Pons (tissue), 1 donor: ENCODE results near the gene AADAC.
"Not testable (repeated sequence)": the region's sequence is repeated elsewhere in the genome, so short reads cannot be mapped to it uniquely, and the experiment has no call there.

Experiments used
- DNase-seq: peaks from one replicate; pipeline ENCODE4 v3.0.0-alpha.2; 2016; ENCODE audit warnings: low spot score

The AADAC gene

DNA sequence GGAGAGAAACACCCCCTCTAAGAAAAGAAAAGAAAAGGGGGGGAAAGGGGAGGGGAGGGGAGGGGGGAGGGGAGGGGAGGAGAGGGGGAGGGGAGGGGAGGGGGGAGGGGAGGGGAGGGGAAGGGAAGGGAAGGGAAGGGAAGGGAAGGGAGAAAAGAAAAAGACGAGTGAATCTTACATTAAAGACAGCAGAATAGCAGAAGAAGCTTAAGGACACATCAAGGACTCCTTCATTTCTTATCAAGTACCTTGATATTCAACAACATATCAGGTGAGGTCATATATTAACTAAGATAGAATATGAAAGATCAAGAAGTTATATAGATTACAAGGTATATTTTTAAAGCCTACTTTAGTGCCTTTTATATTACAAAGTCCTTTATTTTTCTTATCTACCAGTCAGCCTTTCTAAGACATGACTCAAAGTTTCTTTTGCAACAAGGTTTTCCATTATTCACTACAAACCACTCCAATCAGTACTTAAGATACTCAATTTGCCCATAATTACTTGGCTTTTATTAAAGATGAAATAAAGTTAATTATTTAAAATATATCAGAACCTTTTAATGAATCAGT is 17.7 kb upstream of the AADAC start:
- no peak for DNase-seq

DNA sequence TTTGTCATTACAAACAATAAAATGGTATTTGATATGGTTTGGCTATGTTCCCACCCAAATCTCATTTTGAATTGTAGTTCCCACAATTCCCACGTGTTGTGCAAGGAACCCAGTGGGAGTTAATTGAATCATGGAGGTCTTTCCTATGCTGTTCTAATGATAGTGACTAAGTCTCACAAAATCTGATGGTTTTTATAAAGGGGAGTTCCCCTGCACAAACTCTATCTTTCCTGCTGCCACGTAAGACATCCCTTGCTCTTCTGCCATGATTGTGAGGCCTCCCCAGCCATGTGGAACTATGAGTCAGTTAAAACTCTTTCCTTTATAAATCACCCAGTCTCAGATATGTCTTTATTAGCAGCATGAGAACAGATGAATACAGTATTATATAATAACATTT is 15.4 kb upstream of the AADAC start:
- no peak for DNase-seq

DNA sequence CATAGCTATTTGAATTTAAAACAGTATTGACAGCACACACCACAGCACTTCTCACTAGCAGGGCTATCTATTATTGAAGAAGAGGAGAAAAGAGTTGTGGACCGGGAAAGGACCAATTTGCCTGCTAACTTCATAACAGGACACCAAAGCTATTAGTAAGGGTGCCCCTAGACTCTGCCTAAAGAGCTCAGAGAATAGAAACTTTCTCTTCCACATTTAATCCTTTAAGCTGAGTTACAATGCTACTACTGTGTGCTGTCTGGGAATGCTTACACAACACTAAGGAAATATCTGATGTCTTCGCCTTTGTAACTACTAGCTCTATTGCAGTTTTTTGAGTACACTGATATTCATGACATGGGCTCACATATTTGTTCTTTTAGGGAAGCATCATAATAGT is 13.5 kb upstream of the AADAC start:
- DNase-seq, result no peak

DNA sequence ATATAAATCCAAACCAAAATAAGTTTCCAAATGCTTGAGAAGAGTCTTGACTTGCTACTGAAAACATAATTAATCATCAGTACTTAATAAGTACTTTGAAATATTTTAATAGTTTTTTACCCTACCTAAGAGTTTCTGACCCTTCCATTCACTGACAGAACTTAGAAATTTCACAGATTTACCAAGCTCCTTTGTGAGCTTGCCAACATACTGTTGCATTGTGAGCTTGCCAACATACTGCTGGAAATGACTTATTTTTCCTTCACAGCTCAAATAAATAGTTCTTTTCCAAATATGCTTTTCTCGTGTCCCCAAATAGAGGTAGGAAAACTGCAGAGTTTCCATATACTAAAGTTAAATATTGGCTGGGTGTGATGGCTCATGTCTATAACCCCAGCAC is 9.6 kb upstream of the AADAC start:
- no peak for DNase-seq

DNA sequence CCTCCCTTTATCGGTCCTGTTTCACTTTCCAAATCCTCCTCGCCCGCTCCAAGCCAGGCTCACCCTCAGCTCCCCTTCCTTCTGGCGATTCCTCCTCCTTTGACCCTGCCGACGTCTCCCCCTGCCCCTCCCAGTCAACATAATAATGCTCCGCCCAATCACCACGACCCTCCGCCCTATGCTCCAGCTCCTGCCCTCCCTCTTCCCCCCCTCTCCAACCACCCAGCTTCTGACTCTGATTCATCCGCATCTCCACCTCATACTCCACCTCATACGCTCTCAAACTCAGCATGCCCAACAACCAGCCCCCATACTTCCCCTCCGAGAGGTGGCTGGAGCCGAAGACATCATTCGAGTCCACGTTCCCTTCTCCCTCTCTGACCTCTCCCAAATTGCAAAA is 7.1 kb upstream of the AADAC start:
- DNase-seq, result no peak

DNA sequence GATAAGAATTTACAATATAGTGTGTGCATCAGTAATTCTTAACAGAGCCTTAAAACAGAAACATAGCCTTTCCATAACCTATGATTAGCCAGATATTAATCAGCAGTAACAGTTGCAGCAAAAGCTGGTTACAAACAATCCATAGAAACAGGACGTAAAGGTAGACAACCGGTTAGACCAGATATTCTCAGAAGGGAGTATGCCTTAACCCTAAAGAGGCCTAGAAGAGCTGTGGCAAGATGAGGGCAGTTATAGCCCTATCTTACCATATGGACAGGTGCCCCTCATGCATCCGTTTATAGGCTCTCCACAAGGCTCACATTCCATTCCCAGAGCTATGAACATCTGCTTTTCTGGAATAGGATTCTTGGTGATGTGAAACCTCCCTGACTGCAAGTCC is 5.0 kb upstream of the AADAC start:
- not testable (repeated sequence) for DNase-seq

DNA sequence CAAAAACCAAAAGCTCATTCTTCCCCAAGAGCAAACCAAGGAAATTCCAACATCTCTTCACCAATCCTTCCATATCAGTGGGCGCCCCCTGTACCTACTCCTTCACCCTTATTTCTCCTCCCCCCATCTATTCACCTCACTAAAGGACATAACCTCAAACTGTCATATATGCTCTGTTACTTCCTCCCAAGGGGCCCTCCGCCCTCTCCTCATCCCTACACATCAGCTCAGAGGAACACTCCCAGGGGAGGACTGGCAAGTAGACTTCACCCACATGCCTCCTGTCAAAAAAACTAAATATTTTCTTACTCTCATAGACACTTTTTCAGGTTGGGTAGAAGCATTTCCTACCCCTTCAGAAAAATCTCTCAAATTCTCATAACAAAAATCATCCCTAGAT is 2.4 kb upstream of the AADAC start:
- DNase-seq, result no peak

DNA sequence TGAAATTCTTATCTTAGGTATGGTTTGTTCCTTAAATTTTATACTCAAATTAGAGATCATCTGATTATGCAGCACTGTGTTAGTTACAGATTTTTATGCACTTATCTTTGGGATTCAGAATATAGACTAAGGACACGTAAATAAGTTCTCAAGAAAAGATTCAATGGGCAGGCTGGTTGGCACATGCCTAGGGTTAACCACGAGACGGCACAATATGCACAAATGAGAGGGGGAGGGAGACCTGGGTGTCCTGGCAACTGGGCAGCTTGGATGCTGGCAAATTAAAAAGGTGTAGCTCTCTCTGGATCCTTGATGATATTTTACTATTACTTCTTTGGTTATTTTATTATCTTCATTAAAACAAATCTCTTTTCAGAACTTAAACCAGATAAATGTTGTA is 672 bp downstream of the AADAC start:
- no peak for DNase-seq

DNA sequence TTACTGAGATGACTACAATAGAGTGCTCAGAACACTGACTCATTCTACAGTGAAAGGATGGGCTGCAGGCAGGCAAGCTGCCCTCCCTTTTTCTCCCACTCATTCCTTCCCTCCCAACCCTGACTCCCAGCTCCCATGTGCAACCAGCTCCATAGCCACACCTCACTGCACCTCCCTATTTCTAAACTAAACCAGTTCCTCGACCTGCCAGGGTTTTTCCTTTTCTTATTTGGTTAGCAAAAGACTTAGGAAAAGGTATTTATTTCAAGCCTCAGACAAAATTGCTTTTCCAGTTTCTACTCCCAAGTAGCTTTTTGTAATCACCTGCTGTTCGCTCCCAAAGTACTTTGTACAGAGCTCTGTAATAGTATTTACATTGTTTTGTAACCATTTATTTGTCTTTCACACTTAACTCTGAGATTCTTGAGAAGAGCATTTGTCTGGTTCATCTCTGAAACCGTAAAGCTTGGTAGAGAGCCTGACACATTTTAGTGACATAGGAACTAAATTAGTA is 2.2 kb downstream of the AADAC start:
- no peak for DNase-seq

DNA sequence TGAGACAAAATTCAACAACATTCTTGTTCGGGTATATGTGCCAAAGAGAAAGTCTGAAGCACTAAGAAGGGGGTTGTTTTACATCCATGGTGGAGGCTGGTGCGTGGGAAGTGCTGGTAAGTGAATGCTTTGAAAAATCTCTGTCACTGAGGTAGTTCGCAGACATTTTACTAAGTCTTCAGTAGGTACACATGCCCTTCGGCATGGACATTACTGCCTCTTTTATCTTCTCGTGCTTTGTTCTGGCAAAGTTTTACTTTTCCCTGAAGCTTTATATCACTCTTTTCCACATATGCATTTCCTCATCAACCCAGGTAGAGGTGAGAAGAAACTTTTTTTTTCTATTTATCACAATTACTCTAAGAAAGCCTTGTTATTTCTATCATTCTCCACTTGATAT is 3.6 kb downstream of the AADAC start:
- DNase-seq, result no peak

DNA sequence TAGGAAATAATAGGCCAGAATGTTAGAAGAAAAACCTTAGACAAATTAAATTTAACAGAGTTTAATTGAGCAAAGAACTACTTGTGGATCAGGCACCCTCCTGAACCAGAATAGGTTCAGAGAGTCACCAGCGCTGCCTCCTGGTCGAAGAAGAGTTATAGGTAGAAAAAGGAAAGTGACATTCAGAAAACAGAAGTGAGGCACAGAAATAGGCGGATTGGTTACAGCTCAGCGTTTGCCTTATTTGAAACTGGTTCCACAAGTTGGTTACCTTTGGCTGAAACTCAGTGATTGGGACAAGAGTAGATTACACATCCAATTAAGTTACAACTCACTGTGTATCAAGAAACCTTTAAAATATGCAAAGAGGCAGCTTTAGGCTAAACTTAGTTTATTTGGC is 4.4 kb downstream of the AADAC start:
- no peak for DNase-seq

DNA sequence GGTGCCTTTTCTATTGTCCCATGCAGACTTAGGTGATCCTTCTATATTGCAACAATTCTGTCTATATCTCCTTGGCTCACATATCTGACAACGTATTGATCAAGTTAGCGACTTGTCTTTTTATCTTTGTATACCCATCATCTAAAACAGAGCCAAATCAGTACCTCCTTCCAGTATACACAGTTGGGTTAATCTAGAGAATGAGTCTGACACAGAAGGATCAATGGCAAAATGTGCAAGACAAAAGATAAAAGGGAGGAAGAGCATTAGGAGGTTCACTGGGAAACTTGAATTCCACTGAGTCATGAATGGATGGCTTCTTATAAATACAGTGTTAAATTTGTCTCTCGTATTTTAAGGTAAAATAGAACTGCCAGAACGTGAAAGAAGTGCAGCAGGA is 6.0 kb downstream of the AADAC start:
- no peak for DNase-seq

DNA sequence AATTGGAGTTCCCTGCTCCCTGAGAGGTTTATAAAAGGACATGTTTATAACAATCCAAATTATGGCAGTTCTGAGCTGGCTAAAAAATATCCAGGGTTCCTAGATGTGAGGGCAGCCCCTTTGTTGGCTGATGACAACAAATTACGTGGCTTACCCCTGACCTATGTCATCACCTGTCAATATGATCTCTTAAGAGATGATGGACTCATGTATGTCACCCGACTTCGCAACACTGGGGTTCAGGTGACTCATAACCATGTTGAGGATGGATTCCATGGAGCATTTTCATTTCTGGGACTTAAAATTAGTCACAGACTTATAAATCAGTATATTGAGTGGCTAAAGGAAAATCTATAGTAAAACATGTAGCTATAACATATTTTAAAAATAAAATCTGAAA is 13.9 kb downstream of the AADAC start:
- DNase-seq, result no peak

DNA sequence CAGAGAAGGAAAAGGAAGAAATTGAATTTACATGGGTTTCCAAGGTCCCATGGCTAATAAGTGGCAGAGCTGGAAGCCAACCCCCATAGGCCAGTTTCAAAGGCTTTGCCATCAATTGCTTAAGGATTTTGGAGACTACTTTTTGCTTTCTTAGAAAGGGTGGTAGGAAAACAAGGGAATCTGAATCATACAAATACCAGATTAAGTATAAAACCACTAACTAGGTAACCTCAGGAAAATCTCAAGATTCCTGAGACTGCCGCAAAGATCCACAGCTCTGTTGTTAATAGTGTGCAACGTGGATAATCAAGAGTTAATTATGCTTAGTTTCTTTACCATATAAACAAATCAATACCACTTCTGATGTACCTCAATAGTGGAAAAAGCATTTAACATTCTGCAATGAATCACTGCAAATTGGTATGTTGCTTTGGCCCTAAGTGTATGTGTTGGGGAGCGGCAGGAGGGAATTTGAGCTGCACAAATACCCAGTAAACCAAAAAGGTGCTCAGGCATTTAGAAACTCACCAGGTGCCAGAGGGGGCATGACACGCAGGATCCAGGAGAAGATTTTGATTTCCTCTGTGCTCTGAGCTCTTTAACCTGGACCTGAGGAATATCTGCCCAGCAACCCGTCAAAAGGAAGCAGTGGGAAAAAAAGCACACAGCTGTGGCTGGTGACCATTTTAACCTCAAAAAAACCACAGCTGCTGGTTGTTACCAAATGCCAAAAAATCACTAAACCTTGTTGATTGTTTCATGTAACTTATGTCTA is 22.0 kb downstream of the AADAC start:
- DNase-seq, result no peak

DNA sequence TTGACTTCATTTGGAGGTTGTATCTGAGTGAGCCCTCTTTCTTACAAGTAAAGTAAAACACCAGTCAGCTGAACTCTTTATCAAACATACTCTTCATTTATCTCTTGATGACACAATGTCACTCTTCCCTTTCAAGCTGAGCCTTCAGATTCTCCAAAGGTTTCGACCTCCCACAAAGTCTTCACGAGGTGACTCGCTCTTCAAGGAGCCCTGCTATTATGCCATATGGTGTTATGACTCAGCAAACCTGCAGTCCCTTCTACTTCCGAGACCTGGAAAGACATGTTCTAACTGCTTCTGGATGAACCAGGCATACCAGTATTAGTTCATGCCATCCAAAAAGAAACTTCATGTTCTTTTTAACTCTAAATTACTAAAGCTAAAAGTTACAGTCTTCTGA is 23.1 kb downstream of the AADAC start:
- DNase-seq, result peak; percentile 50

DNA sequence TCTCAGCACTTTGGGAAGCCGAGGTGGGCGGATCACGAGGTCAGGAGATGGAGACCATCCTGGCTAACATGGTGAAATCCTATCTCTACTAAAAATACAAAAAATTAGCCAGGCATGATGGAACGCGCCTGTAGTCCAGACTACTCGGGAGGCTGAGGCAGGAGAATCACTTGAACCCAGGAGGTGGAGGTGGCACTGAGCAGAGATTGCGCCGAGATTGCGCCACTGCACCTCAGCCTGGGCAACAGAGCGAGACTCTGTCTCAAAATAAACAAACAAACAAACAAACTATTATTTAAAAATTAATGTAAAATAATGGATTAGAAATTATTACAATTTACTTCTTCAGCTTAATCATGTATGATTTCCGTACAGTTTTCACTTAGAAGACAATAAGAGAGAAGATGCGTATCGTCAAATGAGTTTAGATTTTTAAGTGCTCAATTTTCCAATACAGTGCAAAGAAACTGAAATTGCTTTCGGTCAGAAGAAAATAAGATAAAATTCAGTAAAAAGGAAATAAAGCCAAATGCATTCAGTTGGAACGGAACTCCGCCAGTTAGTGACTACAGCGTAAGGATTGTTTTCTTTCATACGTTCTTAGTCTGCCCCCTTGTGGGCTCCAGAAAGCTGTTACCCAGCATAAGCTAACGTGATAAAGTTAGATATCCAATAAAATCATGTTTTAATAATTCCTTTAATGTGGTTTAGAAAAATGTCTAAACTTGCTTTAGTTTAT is 24.8 kb downstream of the AADAC start:
- DNase-seq, result peak; percentile 87

DNA sequence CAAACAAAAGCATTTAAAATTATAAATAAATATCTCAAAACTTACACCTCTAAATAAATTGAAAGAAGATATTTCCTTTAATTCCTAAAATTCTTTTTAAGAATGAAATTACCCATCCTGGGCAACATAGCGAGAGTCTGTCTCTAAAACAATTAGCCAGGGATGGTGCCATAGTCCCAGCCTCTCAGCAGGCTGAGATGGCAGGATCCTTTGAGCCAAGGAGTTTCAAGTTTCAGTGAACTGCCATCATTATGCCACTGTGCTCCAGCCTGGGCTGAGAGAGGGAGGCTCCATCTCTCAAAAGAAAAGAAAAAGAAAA is 25.4 kb downstream of the AADAC start:
- DNase-seq, result no peak

DNA sequence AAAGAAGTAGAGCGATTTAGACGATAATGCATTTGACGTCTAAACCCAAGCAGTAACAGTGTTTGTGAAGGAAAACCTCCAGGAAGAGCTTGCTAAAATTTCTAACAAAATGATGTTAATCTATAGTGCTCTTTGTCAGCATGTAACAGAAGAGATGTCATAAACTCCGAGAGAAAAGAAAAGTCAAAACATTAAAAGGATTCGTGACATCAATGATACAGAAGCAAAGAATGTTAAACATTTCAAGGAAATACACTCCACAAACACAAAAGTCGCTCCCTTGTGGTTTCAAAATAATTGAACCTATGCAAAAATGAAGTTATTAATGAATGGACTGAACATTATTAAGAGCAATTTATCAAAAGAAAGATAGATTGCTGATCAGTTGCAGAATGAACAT is 27.9 kb downstream of the AADAC start:
- DNase-seq, result no peak

DNA sequence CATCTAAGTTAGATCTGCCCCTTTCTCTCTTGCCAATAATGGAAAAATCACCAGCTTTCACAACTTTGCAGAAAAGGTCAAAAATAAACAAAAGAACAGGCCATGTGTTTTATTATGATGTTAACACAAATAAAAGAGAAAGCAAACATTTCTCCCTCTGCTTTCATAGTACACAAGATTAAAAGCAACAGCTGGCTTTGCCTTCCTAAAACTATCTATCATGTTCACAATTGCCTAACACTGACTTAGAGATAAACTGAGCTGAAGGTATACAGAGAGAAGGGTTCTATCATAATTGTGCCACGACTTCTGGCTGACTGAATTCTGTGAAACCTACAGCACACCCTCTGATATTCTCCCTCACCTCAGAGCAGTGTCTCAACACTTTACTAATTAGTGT is 29.4 kb downstream of the AADAC start:
- DNase-seq, result no peak

DNA sequence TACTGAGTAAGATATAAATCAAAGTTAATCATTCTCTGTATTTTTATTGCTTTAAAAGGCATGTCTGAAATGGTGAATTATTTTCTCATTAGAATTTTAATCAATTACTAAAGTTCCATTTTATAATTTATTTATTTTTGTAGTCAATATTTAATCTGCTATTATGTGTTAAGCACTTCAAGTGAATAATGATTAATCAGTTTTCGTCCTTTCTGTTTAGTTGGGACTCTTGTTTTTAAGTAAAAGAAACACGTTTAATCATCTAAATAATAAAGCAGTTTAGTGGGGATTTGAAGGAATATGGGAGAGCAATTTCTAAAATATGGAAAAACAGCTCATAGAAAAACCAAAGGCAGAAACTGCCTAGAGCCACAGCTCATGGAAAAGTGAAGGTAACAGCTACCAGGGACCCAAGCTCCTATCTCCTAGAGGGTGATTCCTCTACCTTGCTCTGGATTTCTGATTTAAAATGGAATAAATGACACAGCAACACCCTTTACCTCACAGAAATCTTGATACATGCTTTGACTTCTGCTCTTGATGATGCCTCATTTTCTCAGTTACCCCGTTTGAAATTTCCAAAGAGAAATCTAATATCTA is 31.5 kb downstream of the AADAC start:
- DNase-seq, result no peak

DNA sequence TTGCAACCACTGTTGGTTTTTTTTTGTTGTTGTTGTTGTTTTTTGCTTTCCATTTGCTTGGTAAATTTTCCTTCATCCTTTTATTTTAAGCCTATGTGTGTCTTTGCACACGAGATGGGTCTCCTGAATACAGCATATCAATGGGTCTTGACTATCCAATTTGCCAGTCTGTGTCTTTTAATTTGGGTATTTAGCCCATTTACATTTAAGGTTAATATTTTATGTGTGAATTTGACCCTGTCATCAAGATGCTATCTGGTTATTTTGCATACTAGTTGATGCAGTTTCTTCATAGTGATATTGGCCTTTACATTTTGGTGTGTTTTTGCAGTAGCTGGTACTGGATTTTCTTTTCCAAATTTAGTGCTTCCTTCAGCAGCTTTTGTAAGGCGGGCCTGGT is 36.1 kb downstream of the AADAC start:
- not testable (repeated sequence) for DNase-seq

DNA sequence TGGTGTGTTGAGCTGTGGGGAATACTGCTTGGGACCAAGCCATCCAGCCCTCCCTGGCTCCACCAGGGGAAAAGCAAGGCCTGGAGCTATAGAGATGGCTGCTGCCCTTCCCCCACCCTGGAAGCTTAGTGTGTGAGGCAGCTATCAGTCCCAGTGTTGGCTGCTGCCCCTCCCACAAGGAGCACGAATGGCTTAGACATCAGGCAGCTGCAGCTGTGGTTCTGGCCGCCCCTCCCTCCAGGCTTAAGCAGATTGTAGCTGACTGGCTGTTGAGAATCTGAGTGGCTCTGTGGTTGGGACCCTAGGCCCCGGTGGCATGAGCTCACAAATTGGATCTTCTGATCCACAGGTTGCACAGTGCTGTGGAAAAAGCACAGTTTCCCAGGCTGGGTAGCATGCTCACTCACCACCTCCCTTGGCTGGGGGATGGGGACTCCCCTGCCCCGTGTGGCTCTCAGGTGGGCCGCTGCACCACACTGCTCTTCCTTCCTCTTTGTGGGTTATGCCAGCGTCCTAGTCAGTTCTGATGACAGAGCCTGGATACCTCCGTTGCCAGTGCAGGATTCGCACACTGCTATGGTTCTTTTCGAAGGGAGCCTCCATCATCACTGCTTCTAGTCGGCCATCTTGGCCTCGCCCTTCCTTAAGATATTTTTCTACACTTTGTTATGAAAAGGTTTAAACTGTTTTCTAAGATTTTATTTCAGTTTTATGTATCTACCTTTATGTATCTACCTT is 38.3 kb downstream of the AADAC start:
- DNase-seq, result no peak
